Measurements from ENCODE around the gene RAB6B.
A peak's percentile ranks its signal among the peaks of the same experiment; 100 is the strongest.
"Not testable (repeated sequence)": the region's sequence is repeated elsewhere in the genome, so short reads cannot be mapped to it uniquely, and the experiment has no call there.

The RAB6B gene

DNA sequence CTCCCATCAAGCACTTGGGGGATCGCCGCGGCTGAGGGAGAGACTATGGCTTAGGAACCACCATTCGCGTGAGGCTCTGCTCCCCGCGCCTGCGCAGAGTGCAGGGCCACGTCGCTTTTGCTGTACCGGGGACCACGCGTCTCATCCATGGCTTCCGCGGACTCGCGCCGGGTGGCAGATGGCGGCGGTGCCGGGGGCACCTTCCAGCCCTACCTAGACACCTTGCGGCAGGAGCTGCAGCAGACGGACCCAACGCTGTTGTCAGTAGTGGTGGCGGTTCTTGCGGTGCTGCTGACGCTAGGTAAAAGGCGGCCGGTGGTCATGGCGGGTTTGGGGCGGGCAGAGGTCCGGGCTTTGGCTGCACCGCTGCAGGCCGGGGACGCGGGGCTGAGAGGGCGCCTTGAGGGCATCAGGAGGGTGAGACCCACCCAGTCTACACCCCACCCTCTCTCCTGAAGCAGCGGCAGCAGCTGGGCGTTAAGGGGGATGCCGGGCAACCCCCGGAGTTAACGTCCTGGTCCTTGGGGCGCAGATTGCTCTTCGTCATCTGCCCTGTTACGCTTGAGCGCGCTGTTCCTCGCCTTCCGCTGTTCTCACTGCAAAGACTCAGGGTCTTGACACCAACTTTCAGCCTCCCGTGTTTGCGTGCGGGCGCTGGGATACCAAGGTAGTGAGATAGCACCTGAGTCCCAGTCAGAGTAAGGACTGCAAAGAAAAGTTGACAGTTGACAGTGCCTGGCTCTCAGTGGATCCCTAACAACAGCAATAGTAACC is 89.8 kb downstream of the RAB6B start, which contains the start of gene SRPRB:
SRPRB (plus strand) TSS at position 114 of the 774 bp plus-strand sequence; CDS start at position 148, 34 bp downstream.
- peak; percentile 97 for DNase-seq (ENCODE audit: low spot score)

DNA sequence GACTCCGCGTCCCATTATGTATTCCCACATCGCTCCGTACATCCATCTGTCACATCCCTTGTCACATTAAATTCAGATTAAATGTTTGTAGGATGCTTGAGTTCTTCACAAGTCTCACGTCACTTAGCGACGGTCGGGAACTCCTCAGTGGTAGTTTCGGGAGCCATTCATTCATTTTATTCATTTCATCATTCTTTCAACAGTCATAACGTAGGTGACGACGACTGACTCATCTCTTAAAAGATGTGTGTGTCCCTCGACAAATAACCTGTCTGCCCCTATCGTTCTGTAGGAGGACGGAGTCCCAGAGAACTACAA is 90.3 kb downstream of the RAB6B start:
- no peak for DNase-seq (ENCODE audit: low spot score)

DNA sequence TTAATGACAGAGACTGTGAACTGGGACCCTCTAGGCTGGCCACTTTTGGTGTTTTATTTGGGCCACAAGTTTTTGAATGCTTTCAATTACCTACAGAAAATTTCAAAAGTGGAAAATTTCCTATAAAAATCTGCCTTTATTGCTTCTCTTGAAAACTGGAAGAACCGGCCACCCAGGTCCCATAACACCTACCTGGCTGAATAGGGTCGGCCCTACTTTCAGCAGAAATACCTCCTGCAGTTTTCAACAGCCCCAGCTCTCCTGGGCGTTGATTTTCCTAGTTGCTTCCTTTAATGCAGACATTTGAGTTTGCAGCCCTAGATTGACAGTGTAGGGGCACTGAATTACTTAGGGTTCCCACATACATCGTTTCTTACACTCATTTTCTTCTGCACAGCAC is 90.8 kb downstream of the RAB6B start:
- no peak for DNase-seq (ENCODE audit: low spot score)

DNA sequence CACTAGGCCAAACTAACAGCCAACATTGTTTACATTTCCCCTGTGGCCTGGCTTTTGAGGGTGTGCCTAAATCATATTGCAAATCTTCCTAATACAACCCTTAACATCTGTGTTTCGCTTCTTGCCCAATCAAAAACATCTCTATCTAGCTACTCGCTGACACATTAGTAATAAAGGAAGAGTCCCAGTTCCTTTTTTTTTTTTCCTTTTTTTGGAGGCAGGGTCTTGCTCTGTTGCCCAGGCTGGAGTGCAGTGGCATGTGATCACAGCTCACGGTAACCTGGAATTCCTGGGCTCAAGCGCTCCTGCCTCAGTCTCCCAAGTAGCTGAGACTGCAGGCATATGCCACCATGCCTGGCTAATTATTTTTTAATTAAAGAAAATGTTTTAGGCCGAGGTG is 92.2 kb downstream of the RAB6B start:
- no peak for DNase-seq (ENCODE audit: low spot score)

DNA sequence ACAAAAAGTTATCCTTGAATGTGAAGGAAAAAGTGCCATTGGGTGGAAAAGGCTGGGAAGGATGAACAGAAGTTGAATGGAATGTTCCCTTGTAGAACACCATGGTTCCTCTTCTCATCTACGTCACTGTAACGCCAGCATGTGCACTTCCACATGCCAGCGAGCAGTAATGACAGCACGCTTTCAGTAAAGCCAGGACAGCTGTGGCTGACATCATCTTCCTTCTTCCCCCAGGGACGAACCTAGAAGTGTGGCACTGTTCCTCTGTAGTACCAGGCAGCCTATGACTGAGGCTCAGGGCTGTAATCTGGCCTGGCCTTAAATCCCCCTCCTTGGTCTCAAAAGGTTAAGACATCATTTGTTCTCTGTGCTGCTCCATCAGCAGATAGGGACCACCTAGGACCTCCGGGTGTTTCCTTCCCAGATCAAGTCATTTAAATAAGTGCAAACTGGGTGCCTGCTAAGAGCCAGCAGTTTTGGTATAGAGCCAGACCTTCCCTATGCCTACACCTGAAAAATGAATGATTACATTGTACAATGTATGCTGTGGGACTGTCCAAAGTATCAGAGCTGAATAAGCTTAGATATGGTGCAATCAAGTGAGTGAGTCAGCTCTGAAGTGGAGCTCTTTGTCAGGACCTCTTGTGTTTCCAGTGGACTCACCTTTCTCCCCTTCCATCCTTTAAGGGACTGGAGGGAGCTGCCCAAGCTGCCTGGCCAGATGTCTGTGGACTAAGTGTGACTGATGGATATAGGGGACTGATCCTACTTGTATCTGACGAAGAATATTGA is 95.7 kb downstream of the RAB6B start:
- no peak for DNase-seq (ENCODE audit: low spot score)

DNA sequence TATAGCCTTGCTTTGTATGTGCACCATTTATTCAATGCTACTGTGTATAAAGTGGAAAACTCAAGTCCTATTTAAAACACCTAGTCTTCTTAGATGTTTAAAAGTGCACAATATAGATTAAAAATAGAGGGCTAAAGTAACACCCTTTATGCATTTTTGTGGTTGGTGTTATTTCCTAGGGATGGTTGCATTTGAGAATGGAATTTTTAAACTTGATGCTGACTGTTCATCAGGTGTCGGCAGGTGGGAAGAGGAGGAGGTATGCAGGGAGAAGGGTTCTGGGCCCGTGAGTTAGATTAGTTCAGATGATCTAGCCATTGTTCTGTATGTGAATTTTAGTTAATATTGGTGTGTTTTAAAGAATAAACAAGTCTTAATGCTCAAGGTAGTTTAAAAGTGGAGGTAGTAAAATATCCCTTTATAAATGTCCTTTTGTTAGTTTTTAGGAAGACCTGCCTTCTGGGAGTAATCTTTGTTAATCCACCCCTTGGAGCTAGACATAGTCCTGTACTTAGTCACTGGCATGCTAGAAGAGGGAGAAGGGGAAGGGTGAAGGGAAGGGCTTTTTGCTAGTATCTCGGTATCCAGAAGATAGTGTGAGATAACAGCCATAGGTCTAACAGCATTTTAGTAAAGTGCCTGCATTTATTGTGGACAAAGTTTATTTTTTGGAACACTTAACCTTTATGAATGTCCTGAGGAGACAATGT is 98.1 kb downstream of the RAB6B start:
- no peak for DNase-seq (ENCODE audit: low spot score)

DNA sequence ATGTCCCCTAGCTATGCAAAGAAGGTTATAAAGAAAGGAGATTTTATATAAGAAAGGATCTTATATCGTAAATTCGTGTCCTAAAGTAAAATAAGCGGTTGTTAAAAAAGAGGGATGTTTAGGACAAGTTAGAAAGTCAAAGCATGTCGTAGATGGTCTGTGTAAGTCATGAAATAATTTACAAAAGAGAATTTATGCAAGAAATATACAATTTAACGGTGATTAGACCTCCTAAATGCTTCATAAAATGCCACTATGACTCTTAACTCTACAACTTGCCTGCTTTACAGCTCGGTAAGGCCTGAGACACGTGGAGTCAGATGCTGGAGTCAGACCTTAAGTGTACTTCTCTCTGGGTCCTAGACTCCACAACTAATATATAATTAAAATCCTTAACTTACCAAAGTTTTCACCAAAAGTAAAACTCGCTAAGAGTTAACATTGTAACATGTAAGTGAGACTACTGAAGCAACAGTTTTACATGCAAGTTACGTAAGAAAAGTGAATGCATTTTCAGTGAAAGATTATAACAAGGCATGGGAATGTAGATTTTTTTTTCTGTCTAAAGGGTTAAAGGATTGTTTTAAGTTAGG is 103.4 kb downstream of the RAB6B start:
- no peak for DNase-seq (ENCODE audit: low spot score)

DNA sequence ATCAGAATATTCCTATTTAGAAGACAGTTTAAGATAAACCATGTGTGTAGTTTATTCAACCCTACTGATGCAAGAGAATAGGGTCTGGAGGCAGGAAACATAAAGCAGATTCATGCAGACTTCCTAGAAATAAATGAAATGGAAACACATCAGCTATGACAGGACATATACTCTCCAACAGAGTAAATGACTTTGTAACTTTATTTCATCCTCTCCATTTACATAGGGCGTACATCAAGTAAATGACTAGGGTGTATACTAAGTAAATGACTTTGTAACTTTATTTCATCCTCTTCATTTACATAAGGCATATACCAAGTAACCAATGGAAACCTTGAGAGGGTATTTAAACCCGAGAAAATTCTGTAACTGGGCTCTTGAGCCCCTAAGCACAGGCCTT is 107.7 kb downstream of the RAB6B start:
- no peak for DNase-seq (ENCODE audit: low spot score)

DNA sequence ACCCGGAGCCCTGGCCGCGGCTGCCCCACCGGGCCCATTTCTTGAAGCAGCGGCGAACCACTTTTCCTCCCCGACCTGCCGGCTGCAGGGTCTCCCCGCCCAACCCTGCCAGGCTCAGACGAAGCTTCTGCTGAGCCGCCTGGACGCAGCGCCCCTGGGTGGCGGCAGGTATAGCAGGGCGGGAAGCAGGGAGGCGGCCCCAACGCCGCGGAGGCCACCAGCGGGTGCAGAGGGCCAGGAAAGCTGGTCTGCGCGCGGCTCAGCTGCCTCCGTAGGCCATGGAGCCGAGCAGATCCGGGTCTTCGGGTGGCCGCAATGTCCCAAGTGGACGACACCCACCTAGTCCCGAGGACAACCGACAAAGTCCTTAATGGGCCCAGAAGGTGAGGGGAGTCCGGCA is 111.9 kb downstream of the RAB6B start:
- peak; percentile 38 for DNase-seq (ENCODE audit: low spot score)

DNA sequence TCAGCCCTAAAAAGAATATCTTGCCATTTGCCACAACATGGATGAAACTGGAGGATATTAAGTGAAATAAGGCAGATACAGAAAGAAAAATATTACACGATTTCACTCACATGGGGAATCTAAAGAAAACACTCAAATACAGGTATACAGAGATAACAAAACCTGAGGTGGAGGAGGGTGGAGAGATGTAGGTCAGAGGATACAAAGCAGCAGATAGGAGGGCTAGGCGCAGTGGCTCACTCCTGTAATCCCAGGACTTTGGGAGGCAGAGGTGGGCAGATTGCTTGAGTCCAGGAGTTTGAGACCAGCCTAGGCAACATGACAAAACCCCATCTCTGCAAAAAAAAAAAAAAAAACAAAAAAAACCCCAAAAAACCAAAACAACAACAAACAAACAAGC is 113.2 kb downstream of the RAB6B start:
- no peak for DNase-seq (ENCODE audit: low spot score)

DNA sequence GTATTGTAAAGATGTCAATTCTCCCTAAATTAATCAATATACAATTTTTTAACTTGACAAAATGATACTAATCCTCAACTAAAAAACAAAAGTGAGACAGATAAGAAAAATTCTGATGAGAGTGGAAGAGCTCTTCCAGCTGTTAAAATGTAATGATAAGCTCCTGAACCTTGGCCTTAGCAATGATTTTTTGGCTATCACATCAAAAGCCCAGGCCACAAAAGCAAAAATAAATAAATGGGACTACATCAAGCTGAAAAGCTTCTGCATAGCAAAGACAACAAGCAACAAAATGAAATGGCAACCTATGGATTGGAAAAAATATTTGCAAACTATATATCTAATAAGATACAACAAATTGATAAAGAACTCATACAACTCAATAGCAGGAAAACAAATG is 114.1 kb downstream of the RAB6B start:
- DNase-seq (ENCODE audit: low spot score) = no peak

DNA sequence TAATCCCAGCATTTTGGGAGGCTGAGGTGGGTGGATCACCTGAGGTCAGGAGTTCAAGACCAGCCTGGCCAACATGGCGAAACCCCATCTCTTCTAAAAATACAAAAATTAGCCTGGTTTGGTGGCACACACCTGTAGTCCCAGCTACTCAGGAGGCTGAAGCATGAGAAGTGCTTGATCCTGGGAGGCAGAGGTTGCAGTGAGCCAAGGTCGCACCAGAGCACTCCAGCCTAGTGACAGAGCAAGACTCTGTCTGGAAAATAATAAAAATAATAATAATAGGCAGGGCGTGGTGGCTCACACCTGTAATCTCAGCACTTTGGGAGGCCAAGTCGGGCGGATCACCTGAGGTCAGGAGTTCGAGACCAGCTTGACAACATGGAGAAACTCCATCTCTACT is 114.9 kb downstream of the RAB6B start:
- DNase-seq (ENCODE audit: low spot score) = not testable (repeated sequence)

DNA sequence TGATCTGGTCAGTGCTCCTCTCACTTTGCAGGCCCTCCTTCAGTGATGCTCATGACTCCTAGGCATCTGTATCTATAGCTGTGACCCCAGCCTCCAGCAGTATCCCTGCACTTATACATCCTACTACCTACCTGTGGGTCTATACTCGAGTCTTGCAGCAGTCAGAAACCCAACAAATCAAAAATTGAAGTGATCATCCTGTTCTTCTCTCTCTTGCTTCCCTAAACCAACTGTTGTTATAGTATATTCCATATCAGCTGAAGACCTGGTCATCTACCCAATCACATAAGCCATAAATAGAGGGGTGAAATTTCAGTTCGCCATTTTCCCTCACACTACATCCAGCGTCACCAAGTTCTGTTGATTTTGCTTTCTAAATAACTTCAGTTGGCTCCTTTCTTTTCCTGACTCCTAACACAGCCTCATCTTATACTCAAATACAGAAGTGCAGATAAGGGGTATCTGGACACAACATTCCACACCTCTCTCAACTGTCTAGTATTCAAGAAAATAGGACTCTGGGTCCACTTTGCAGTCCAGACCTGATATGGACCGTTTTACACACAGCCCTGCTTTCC is 116.0 kb downstream of the RAB6B start:
- no peak for DNase-seq (ENCODE audit: low spot score)

DNA sequence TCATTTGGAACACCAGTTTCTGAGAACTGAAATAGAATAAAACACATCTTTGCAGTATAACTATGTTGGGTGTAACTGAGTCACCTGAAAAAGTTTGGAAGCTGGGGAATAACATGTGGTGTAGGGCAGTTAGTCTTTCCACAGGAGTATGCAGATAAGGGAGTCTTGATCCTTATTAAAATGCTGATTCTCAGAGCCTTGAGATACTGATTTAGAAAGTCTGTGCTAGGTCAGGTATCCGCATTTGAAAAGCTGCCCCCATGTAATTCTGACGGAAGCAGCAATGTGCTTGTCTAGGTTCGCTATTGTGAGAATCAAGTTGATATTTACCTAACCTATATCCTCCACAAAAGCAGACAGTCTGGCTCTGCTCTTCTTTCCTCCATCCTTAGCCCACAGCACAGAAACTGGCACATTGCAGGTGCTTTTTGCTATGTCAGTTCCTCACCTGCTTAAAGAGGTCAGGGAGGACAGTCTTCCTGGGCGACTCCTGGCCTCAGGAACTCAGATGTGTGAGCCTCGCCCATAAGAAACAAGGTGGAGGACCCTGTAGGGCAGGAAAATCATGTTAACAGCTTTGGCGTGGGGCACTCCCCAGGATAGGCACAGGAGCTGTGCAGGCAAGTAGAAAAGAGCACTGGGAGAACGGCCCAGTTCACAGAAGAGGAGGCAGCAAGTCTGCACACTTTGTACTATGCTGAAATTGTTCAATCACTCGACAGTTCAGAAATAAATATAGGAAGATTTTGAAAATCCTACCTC is 117.7 kb downstream of the RAB6B start:
- DNase-seq (ENCODE audit: low spot score) = no peak

DNA sequence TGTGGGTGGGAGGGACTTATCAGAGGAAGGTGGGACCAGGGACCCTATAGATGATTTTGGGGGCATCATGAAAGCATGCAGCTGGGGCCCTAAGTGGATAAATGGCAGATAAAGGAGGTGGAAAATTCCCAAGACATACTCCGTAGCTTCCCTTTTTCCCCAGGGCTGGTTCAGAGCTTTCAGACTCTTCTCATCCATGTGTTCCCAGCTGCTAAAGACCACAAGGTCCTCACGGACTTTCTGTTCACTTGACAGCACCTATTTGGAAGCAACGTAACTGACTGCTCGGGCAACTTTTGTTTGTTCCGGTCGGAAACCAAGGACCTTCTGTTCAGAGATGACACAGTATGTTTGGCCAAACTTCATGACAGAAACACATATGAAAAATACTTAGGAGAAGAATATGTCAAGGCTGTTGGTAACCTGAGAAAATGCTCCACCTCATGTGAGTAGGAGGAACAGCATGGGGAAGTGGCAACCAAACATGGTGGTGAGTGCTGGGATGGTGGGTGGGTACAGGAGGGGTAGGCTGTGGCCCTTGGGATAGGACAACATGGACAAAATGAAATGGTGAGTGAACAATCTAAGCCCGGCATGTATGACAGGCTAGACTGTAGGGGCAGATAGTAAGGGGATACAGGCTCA is 118.8 kb downstream of the RAB6B start:
- DNase-seq (ENCODE audit: low spot score) = no peak

DNA sequence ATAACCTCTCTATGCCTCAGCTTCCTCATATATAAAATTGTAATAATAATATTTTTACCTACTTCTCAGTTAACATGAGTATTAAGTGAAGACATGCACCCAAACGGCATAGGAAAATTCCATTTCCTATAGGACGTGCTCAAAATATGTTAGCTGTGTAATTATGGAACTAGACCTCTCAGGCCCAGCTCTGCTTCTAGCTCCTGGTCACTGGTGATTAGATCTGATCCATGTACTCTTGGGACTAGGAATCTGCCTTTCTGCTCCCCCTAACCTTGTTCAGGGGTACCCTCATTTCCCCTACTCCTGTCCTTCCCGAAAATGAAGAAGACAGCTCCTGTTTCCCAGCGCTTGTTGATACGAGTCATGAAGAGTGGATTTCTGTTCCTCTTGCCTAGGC is 119.8 kb downstream of the RAB6B start:
- no peak for DNase-seq (ENCODE audit: low spot score)

DNA sequence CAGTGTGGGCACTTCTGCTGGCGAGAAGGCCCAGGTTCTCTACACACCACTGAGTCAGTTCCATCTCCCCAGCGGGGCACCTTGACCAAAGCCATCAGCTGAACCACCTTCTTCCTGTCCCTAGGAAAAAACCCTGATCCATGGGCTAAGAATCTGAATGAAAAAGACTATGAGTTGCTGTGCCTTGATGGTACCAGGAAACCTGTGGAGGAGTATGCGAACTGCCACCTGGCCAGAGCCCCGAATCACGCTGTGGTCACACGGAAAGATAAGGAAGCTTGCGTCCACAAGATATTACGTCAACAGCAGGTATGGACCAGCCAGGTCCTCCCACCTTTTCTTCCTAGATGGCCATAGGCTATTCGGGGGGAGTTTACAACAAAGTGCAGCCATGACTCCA is 120.4 kb downstream of the RAB6B start:
- no peak for DNase-seq (ENCODE audit: low spot score)
